NK-92 treated with Interleukin-12 subunit alpha and Interleukin-12 subunit beta, amount 100 ng/mL, for 24 hours (cell line): Measurements from ENCODE around the gene RUNDC3A.

Experiments used
- DNase-seq: peaks from one replicate; lab custom pipeline; 2025; lab: John Stamatoyannopoulos, UW

Gene RUNDC3A

DNA sequence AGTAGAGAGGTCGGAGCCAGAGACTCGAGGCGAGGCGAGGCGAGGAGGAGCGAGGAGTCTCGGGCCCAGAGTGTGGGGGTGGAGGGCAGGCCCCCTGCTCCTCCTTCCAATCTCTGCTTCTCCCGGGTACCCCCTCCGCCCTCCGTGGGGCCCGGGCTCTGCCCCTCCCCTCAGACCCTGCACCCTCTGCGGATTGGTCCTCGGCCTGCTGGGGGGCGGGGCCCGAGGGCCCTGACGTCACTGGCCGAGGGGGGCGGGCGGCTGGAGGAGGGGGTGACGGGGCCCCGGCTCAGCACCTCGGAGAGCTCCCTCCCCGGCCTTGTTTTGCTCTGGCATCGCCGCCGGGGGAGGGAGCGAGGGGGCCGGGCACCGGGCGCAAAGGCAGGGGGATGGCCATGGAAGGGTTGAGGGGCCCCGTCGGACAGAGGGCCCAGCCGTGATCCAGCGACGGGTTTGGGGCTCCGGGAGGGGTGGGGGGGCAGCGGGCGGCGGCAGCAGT, at the start of gene RUNDC3A:
TSS of gene RUNDC3A (plus strand) at position 282 of the 499 bp plus-strand sequence. CDS start 232 bp downstream, outside the sequence.
- no peak for DNase-seq

DNA sequence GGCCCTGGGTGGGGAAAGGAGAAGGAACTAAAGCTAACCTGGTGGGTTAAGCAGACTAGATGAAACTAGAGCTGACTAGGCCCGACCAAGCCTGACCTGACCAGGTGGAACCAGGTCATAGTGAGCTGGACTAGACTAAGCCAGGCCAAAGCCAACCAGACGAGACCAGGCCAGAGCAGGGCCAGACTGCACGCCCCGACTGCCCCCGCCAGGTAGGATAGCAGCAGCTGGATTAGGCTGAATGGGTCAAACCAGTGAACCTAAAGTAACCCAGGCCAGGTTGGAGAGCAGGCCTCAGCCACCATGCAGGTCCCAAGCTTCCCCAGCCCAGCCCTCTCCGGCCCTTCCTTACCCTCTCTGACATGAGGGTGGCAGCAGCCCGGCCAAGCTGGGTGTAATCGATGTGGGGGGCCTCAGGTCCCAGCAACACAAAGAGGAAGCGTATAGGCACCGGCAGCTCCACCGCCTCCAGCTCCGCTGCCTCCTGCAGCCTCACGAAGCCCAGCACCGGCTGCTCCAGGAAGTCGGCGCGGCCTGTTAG, 49.5 kb upstream of the RUNDC3A start:
- no peak for DNase-seq

DNA sequence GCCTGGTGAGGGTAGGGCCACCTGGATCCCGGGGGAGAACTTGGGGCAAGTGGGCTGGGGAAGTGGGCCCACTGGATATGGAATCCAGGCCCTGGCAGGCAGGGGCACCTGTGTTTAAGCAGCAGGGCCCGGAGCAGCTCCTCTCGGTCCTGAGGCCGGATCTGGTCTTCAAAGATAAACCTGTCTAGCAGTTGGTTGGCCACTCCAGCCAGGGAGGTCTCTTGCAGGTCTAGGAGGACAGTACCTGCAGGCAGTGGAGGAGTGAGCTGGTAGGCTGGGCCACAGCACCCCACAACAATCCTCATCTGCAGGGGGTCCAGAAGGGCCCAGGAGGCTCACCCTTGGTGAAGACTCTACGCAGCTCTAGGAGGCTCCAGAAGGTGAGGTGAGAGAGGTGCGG, 48.1 kb upstream of the RUNDC3A start:
- no peak for DNase-seq

DNA sequence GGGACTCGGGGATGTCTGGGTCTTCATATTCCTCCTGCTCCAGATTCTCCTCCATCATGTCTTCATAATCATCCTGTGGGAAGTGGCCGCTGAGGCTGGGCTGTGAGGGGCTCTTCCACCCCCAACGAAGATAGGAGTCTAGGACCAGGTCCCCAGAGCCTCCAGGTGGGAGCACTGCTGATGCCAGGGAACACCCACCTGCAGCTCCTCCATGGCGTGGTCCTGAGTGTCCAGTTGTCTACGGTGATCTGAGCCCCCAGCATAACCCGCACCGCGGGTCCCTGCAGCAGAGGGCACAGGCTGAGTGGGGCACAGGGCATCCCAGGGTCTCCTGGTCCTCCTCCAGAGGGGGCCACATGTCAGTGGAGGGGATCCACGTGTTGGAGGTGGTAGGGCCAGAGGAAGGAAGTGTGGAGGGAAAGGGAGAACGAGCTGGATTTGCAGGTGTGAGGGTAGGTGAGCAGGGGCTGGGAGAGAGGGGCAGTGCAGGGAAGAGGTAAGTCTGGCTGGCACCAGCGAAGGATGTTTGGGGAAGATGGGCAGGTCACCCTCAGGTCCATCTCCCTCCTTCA, 45.7 kb upstream of the RUNDC3A start:
- no peak for DNase-seq

DNA sequence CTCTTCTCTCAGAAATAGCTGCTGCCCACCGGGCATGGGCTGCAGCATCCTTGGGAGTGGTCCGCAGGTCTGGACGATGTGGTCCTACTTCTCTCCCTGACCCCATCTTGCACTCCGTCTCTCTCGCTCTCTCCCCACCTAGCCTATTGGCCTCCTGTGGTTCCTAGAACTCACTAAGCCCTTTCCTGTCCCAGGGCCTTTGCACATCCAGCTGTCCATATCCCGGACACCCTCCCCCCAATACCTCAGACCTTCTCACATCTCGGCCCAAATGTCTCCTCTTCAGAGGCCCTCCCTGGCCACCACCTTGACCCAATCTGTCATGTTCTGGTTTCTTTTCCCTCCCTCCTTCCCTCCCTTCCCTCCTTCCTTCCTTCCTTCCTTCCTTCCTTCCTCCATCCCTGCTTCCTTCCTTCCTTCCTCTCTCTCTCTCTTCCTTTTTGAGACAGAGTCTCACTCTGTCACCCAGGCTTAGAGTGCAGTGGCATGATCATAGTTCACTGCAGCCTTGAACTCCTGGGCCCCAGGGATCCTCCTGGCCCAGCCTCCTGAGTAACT, 45.0 kb upstream of the RUNDC3A start:
- DNase-seq: no peak

DNA sequence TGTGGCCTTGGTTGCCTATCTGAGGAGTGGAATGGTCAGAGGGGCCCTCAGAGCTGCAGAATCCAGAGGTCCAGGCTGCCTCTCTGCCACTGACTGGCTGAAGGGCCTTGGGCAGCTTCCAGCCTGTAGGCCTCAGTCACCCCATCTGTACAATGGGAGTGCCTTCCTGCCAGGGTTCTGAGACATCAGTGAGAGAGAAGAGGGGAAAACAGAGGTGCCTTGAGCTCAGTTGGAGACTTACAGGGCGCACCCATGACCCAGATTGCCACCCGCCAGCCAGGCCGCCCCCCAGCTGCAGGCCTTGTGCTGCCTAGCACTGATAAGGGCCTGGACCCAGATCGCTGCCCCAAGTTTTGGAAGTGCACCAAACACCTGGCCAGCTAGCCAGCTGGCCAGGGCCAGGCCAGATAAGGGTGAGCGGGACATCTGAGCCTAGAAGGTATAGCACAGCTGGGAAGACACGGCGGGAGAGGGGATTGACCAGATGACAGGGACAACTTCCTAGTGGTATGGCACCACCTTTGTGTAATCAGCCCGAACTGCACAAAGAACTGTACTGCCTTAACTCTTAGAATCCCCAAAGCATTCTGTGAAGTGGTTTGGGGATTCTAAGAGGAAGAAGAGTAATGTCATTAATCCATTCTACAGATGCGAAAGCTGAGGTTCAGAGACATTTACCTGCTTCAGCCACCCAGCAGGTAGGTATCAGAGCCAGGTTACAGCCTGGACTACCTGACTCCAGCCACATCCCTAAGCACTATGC, 41.8 kb upstream of the RUNDC3A start:
- no peak for DNase-seq

DNA sequence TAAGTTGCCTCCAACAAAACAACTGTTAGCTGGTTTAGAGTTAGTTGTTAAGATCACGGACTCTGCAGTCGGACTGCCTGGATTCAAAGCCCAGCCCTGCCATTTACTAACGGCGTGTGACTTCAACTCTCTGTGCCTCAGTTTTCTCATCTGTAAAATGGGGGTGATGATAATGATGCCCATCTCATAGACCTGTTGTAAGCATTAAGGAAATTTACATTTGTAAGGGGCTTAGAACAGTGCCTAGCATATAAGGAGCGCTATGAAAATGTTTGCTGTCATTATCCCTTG, 41.3 kb upstream of the RUNDC3A start:
- DNase-seq: no peak

DNA sequence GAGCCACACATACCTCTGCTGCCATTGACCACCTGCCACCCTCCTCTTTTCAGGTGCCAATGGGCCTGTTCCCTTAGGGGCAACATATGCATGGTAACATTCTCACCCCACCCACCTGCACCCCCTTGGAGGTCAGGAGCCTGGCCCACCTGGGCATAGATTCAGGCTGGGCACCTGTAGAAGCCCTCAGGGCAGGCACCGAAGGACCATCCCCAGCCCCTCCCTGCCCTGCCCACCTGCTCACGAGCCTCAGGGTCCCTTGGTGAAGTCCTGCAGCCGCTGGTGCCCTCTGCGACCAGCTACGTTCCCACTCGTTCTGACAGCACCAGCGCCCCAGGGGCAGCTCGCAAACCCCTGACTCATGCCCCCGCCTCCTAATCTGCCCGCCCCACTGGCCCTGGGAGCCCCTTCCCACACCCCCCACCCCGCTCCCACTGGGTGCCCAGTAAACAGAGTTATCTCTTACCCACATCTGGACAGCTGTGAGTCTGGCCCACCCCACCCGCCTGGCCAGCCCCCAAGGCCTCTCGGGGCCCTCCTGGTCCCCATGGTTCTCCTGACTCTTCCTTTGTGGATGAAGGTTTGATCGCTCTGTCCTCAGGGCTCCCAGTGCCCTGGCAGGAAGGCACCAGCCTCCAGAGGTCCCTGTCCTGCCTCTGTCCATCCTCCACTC, 40.4 kb upstream of the RUNDC3A start, which contains the start of gene SLC4A1:
TSS of gene SLC4A1 (minus strand) at position 318 of the 673 bp plus-strand sequence. CDS start 5,269 bp downstream, outside the sequence.
- no peak for DNase-seq

DNA sequence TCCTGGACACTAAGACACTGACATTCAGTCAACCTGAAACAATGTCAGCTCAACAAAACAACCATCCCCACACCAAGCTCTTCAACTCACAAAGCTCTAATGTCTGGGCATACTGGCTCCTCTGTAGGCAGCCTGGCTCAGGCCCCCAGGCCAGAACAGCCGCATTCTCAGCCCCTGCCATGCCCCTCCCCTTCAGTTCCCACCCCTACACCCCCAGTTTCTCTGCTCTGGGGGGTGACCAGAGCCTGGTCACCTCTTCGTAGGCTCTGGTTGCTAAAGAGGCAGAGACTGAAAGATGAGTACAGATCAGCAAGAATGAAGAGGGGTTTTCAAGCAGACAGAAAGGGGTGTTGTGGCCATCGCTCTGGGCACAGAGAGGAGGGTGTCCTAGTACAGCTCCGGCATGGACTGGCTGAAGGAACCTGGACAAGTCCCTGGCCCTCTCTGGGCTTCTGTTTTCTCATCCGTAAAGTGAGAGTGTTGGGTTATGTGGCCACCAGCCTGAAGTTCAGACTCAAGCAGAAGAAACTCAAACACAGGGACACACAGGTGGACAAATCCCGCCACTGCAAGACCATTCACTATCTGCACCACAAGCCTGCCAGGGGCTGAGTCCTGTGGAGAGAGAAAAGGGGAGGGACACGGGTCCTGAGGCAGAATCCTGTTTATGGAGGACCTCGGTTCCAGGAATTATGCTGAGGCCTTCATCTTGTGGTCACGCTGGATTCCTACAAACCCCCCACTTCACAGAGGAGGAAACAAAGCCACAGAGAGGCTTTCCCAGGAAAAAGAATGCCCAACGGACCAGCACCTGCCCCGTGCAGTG, 39.5 kb upstream of the RUNDC3A start:
- DNase-seq: no peak

DNA sequence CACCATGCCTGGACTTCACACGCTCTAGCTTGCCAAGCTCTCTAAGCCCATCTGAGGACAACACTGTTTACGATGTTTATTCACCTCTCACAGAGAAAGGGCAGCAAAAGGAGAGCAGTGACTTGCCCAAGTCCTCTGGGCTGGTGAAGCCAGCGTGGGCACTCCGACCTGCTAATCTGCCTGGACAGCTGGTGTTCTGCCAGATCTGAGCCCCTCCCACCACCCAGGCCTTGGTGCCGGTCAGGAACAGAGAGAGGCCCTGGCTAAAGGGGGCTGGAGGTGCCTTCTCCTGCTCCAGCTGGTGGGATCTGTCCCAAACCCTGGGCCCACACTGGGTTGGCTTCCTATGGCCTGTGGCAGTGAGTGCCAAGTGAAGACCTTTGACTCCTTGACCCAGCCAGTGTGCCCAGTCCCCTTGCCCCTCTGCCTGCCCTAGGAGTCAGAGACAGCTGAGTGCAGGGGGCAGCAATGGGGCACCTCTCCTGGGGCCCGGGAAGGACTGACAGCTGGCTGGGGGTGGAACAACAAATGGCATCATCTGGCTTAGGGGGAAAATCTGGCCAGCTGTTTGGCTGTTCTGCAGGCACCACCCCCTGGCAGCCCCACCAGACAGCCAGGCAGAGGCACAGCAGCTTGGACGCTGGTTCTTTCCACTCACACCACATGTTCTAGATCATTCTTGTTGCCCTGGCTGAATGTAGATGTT, 38.7 kb upstream of the RUNDC3A start:
- DNase-seq: no peak

DNA sequence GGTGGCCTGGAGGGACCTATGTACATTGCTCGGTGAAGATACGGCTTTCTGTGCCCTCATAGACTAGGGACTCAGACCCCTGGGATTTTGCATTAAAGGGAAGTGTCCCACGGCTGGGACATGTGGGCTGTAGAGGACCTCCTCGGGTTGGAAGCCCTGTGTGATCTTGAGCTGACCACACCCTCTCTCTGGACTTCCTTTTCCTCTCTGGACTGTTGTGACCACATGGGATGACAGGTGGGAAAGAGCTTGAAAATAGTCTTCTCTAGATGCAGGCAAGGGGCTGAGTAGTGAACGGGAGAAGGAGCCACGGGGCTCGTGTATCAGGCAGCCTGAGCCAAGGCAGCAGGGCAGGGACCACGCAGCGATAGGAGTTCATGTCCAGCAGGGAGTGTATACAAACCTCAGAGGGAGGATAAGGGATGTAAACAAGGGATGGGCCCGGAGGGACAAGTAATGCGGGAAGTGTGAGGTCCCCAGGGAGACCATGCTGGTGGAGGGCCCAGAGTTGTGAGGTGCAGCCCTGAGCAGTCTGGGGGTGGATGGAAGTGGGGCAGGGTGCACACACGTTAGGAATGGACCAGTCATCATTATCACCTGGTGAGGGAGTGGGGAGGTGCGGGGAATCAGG, 36.0 kb upstream of the RUNDC3A start:
- no peak for DNase-seq

DNA sequence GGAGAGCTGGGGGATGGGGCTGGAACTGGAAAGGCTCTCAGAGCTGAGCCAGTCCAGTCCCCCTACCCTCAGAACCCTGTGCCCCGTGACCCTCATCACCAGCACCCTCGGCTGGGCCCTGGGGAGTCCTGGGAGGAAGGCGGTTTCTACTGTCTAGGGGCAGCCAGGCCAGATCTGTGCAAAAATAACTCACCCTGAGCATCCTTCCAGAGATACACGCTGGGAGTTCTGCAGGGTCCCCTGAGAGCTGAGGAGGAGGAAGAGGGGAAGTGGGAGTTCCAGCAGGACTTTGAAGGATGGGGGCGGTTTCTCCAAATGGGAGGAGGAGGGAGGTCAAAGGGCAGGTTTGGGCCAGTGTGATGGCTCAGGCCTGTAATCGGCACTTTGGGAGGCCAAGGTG, 35.4 kb upstream of the RUNDC3A start:
- no peak for DNase-seq

DNA sequence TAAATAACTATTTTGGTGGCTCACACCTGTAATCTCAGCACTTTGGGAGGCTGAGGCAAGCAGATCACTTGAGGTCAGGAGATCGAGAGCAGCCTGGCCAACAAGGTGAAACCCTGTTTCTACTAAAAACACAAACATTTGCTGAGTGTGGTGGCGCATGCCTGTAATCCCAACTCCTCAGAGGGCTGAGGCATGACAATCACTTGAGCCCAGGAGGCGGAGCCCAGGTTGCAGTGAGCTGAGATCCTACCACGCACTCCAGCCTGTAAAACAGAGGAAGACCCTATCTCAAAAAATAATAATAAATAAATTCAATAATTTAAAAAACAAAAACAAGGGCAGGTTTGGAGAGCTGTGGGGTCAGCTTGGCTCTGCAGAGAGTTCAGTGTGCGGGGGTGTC, 34.8 kb upstream of the RUNDC3A start:
- no peak for DNase-seq

DNA sequence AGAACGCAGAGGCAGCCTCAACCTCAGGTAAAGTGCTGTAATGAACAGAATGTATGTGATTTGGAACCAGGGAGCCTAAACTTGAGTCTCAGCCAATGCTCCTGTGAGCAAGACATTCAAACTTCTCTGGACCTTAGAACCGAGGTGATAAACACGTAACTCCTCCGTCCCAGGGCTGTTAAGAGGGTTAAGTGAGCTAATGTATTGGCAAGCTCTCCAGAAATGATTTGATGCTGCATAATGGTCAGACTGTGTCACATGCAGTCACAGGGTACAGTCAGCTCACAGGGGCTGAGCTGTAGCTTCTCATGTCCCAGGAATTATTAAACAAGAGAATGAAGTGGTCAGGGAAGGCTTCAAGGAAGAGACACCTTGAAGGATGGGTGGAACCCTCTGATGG, 30.4 kb upstream of the RUNDC3A start:
- no peak for DNase-seq

DNA sequence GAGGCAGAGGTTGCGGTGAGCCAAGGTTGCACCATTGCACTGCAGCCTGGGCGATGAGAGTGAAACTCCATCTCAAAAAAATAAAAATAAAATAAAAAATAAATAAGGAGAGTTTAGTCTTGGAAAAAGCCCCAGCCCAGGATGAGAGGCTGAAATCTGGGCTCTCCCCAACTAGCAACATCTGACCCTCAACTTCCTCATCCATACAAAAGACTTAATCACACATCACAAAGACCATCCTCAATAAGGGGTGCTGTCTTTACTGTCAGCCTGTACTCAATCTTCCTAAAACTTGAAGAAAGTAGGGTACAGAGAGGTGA, 29.1 kb upstream of the RUNDC3A start:
- DNase-seq: no peak

DNA sequence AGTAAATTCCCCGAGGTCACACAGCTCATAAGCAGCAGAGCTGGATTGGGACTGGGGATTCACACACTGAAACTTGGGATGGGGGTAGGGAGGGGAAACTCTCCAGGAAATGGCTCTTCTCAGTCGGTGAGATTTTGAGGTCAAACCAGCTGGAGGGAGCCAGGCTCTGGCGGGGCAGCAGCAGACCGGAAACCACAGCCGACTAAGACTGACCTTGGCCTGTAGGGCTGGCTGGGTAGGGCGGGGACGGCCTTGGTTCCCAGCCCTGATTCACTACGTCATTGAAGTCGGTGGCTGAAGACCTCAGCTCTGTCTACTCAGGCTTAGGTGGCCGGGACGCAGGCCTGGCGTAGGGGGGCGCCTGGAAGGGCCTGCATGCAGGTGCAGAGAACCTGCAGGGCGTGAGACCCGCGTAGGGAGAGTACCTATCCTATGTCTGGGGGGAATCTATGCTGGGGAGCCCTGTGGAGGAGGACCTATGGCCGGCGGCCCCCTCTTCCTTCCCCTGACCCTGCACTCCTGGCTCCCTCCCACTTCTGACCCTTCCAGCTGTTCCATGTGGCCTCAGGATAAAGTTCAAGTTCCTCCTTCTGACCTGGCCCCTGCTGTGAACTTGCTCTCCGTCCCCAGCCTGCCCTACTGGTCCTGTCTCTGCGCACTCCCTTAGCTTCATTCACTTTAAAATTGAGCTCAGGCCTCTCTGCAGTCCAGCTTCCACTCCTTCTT, 28.6 kb upstream of the RUNDC3A start:
- DNase-seq: peak; percentile 80

DNA sequence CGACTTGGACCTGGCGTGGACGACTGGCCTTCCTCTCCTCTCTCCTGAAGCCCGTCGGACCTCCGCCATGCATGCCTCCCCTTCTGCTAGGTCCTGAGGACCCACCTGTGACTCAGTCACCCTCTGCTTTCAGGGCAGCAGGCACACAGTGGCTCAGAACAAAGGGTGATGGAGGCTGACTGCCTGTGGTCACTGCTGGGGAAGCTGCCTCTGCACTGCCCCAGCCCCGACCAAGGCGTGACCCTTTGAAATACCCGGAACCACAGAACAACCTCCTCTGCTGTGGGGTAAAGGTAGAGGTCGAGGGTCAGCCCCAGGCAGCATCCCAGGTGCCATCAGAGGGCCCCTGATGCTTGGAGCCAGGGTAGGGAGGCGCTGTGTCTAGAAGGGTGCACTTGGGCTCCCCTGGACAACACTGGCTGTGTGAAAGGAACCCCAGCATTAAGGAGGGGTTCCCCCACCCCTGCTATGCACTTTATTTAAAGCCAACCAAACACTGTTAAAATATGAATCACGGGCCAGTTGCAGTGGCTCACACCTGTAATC, 27.9 kb upstream of the RUNDC3A start:
- DNase-seq: peak; percentile 15

DNA sequence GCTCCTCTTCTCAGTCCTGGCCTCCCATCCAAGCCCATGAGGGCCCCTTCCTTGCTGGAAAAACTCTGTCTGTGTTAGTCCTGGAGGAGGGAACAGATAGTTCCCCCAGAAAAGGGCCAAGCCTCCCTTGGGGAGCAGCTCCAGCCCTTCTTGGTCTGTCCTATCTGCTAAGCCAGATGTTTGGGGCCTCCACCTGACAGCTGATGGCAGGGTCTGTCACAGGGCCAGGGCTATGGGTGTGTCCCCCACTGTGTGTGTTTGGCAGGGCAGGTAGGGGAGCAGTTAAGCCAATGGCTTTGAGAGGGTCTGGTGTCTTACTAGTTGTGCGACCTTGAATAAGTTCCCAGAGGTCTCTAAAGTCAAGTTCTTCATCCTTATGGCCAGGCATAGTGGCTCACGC, 26.8 kb upstream of the RUNDC3A start:
- no peak for DNase-seq

DNA sequence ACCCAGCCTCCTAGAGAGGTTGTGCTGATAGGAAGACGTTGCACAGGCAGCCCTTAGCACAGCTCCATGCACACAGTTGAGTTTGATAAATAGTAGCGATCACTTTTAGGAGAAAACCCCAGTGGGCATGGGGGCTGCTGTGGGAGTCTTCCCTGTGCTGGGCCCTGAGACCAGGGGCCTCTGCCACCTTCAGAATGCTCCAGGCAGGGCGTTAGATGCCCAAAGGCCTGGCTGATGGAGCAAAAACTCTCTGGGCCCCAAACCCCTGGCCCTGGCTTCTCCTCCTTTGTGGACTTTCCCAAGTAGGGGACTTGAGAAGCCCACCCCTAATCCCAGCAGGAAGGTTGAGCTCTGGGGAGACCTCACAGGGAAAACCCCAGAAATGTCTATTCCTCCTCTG, 26.1 kb upstream of the RUNDC3A start:
- DNase-seq: no peak
